Stimulated activated CD4-positive, alpha-beta T cell treated with anti-CD3 and anti-CD28 coated beads, Interleukin-12 subunit alpha, Interleukin-12 subunit beta, amount 100 ng/mL, for 48 hours (primary cell): ENCODE data around the gene ICAM5.
"Not testable (repeated sequence)": the region's sequence is repeated elsewhere in the genome, so short reads cannot be mapped to it uniquely, and the experiment has no call there.

ENCODE experiments used
- DNase-seq, 3 donors: peaks; one replicate each; pipeline ENCODE4 v3.0.0-alpha.2; 2020; ENCODE audit warnings: low read depth in 2 of 3, low spot score in 1 of 3

The ICAM5 gene

GRCh38 chr19:10289836-10290356, at the start of gene ICAM5:
Gene ICAM5 (plus strand): TSS chr19:10289952. CDS start chr19:10290044, 92 bp downstream.
- no peak for DNase-seq

- DNase-seq, result not testable (repeated sequence)
Measured at GRCh38 chr19:10241826-10242449, 47.8 kb upstream of the ICAM5 start.

- DNase-seq, result no peak
Measured at GRCh38 chr19:10243606-10244005, 46.1 kb upstream of the ICAM5 start.

- DNase-seq, result no peak
Measured at GRCh38 chr19:10245189-10245939, 44.4 kb upstream of the ICAM5 start.

GRCh38 chr19:10246511-10246910, 43.2 kb upstream of the ICAM5 start:
- DNase-seq, result no peak

- DNase-seq, result peak; percentile 90 to 93 (median 93)
Measured at GRCh38 chr19:10251792-10252694, 37.7 kb upstream of the ICAM5 start, which contains the start of gene MRPL4. Gene MRPL4 (plus strand): TSS chr19:10252214. CDS start chr19:10252254, 40 bp downstream.

GRCh38 chr19:10252707-10253106, 37.0 kb upstream of the ICAM5 start:
- no peak for DNase-seq

- DNase-seq, result no peak
Measured at GRCh38 chr19:10254244-10254643, 35.5 kb upstream of the ICAM5 start.

- no peak for DNase-seq
Measured at GRCh38 chr19:10255358-10255757, 34.4 kb upstream of the ICAM5 start.

GRCh38 chr19:10256551-10256950, 33.2 kb upstream of the ICAM5 start:
- DNase-seq, result no peak

GRCh38 chr19:10256970-10257615, 32.7 kb upstream of the ICAM5 start:
- no peak for DNase-seq

- no peak for DNase-seq
Measured at GRCh38 chr19:10258080-10258710, 31.6 kb upstream of the ICAM5 start.

GRCh38 chr19:10259162-10259905, 30.4 kb upstream of the ICAM5 start:
- DNase-seq, result peak; percentile 93 to 96 (median 94)

GRCh38 chr19:10260141-10260584, 29.6 kb upstream of the ICAM5 start:
- DNase-seq, result peak; percentile 57 to 71 (median 65)

GRCh38 chr19:10262771-10263170, 27.0 kb upstream of the ICAM5 start:
- no peak for DNase-seq

- DNase-seq, result no peak
Measured at GRCh38 chr19:10266706-10267105, 23.0 kb upstream of the ICAM5 start.

- no peak for DNase-seq
Measured at GRCh38 chr19:10268071-10268470, 21.7 kb upstream of the ICAM5 start.

GRCh38 chr19:10269333-10270179, 20.2 kb upstream of the ICAM5 start:
- peak; percentile 81 to 91 (median 84) for DNase-seq
